Activated naive CD8-positive, alpha-beta T cell (primary cell): ENCODE measurements around the gene GALK1.
A peak's percentile ranks its signal among the peaks of the same experiment; 100 is the strongest.

Source experiments
- H3K27ac Mint-ChIP-seq: one replicate; pipeline ENCODE4 v1.8.0; 2021; ENCODE audit warnings: mixed read lengths
- H3K27me3 Mint-ChIP-seq: one replicate; pipeline ENCODE4 v1.8.0; 2021; ENCODE audit warnings: mixed read lengths
- H3K36me3 Mint-ChIP-seq: one replicate; pipeline ENCODE4 v1.8.0; 2021; ENCODE audit warnings: mixed read lengths
- H3K4me1 Mint-ChIP-seq: one replicate; pipeline ENCODE4 v1.8.0; 2021; ENCODE audit warnings: low read depth, mixed read lengths
- H3K4me3 Mint-ChIP-seq: one replicate; pipeline ENCODE4 v1.8.0; 2021; ENCODE audit warnings: mild to moderate bottlenecking, mixed read lengths
- H3K9me3 Mint-ChIP-seq: one replicate; pipeline ENCODE4 v1.8.0; 2021; ENCODE audit warnings: low read depth, mixed read lengths

Gene GALK1

GRCh38 chr17:75776386-75777295 lies 11.6 kb upstream of the GALK1 start:
- peaks cover 3% of the 10 kb centered on the region for H3K9me3 Mint-ChIP-seq

GRCh38 chr17:75774991-75775668 lies 10.1 kb upstream of the GALK1 start:
- Mint-ChIP-seq H3K36me3 (peaks cover 22% of the 10 kb centered on the region), H3K27me3 (no peaks in the 10 kb centered on the region), H3K9me3 (peaks cover 3% of the 10 kb centered on the region), H3K4me1 (peaks cover 33% of the 10 kb centered on the region), H3K4me3 (peak overlapping the region; percentile 96), H3K27ac (peak overlapping the region; percentile 91)

More at GRCh38 chr17:75776386-75777295, 11.6 kb upstream of the GALK1 start:
- Mint-ChIP-seq H3K36me3 (peaks cover 22% of the 10 kb centered on the region), H3K4me3 (peak overlapping the region; percentile 96), H3K27me3 (no peaks in the 10 kb centered on the region), H3K4me1 (peaks cover 34% of the 10 kb centered on the region), H3K27ac (peak overlapping the region; percentile 91)

- Mint-ChIP-seq H3K9me3 (no peaks in the 10 kb centered on the region), H3K27me3 (no peaks in the 10 kb centered on the region), H3K36me3 (peaks cover 22% of the 10 kb centered on the region), H3K4me3 (no peak overlapping the region), H3K4me1 (peaks cover 30% of the 10 kb centered on the region), H3K27ac (peak overlapping the region; percentile 23)
Observed at GRCh38 chr17:75774471-75774990, 9.5 kb upstream of the GALK1 start.

GRCh38 chr17:75773808-75774470 lies 8.9 kb upstream of the GALK1 start:
- no peaks in the 10 kb centered on the region for H3K9me3 Mint-ChIP-seq
- peaks cover 22% of the 10 kb centered on the region for H3K36me3 Mint-ChIP-seq
- H3K27me3 Mint-ChIP-seq = no peaks in the 10 kb centered on the region
- H3K27ac Mint-ChIP-seq = no peak overlapping the region
- H3K4me3 Mint-ChIP-seq = no peak overlapping the region
- H3K4me1 Mint-ChIP-seq = peaks cover 30% of the 10 kb centered on the region

- H3K4me1 Mint-ChIP-seq = peaks cover 27% of the 10 kb centered on the region
- no peak overlapping the region for H3K27ac Mint-ChIP-seq
- peaks cover 16% of the 10 kb centered on the region for H3K36me3 Mint-ChIP-seq
- no peaks in the 10 kb centered on the region for H3K27me3 Mint-ChIP-seq
- H3K9me3 Mint-ChIP-seq = no peaks in the 10 kb centered on the region
- no peak overlapping the region for H3K4me3 Mint-ChIP-seq
Observed at GRCh38 chr17:75773121-75773807, 8.3 kb upstream of the GALK1 start.

GRCh38 chr17:75771334-75772281 lies 6.6 kb upstream of the GALK1 start:
- Mint-ChIP-seq H3K4me1 (peaks cover 13% of the 10 kb centered on the region), H3K27me3 (no peaks in the 10 kb centered on the region), H3K36me3 (peaks cover 3% of the 10 kb centered on the region), H3K27ac (no peak overlapping the region), H3K4me3 (no peak overlapping the region), H3K9me3 (no peaks in the 10 kb centered on the region)

GRCh38 chr17:75769536-75769935 lies 4.5 kb upstream of the GALK1 start:
- no peak overlapping the region for H3K4me3 Mint-ChIP-seq
- no peaks in the 10 kb centered on the region for H3K9me3 Mint-ChIP-seq
- H3K4me1 Mint-ChIP-seq = peaks cover 2% of the 10 kb centered on the region
- H3K27me3 Mint-ChIP-seq = no peaks in the 10 kb centered on the region
- no peak overlapping the region for H3K27ac Mint-ChIP-seq
- H3K36me3 Mint-ChIP-seq = no peaks in the 10 kb centered on the region

- H3K27ac Mint-ChIP-seq = no peak overlapping the region
- no peaks in the 10 kb centered on the region for H3K9me3 Mint-ChIP-seq
- no peaks in the 10 kb centered on the region for H3K36me3 Mint-ChIP-seq
- peaks cover 9% of the 10 kb centered on the region for H3K4me1 Mint-ChIP-seq
- H3K4me3 Mint-ChIP-seq = no peak overlapping the region
- no peaks in the 10 kb centered on the region for H3K27me3 Mint-ChIP-seq
Observed at GRCh38 chr17:75767881-75768280, 2.9 kb upstream of the GALK1 start.

- no peaks in the 10 kb centered on the region for H3K36me3 Mint-ChIP-seq
- no peaks in the 10 kb centered on the region for H3K27me3 Mint-ChIP-seq
- no peak overlapping the region for H3K27ac Mint-ChIP-seq
- H3K4me1 Mint-ChIP-seq = peaks cover 14% of the 10 kb centered on the region
- no peaks in the 10 kb centered on the region for H3K9me3 Mint-ChIP-seq
- peak overlapping the region; percentile 54 for H3K4me3 Mint-ChIP-seq
Observed at GRCh38 chr17:75765981-75766380, 989 bp upstream of the GALK1 start.

GRCh38 chr17:75764417-75764710 lies 628 bp downstream of the GALK1 start:
- H3K27me3 Mint-ChIP-seq = no peaks in the 10 kb centered on the region
- H3K9me3 Mint-ChIP-seq = no peaks in the 10 kb centered on the region
- H3K27ac Mint-ChIP-seq = no peak overlapping the region
- peak overlapping the region; percentile 76 for H3K4me3 Mint-ChIP-seq
- H3K4me1 Mint-ChIP-seq = peaks cover 14% of the 10 kb centered on the region
- no peaks in the 10 kb centered on the region for H3K36me3 Mint-ChIP-seq

GRCh38 chr17:75763613-75764416 lies 1.2 kb downstream of the GALK1 start:
- Mint-ChIP-seq H3K27ac (no peak overlapping the region), H3K4me3 (peak overlapping the region; percentile 76), H3K9me3 (no peaks in the 10 kb centered on the region), H3K4me1 (peaks cover 14% of the 10 kb centered on the region), H3K27me3 (no peaks in the 10 kb centered on the region), H3K36me3 (no peaks in the 10 kb centered on the region)

GRCh38 chr17:75763269-75763607 lies 1.8 kb downstream of the GALK1 start:
- Mint-ChIP-seq H3K4me3 (no peak overlapping the region), H3K9me3 (no peaks in the 10 kb centered on the region), H3K27me3 (no peaks in the 10 kb centered on the region), H3K36me3 (no peaks in the 10 kb centered on the region), H3K27ac (no peak overlapping the region), H3K4me1 (peaks cover 14% of the 10 kb centered on the region)

GRCh38 chr17:75762513-75763268 lies 2.3 kb downstream of the GALK1 start:
- peaks cover 14% of the 10 kb centered on the region for H3K4me1 Mint-ChIP-seq
- H3K27ac Mint-ChIP-seq = no peak overlapping the region
- H3K36me3 Mint-ChIP-seq = no peaks in the 10 kb centered on the region
- no peaks in the 10 kb centered on the region for H3K9me3 Mint-ChIP-seq
- H3K4me3 Mint-ChIP-seq = peak overlapping the region; percentile 30
- H3K27me3 Mint-ChIP-seq = no peaks in the 10 kb centered on the region
